Parathyroid adenoma (tissue), 2 donors: ENCODE data around the gene ZNF2.

Source experiments
- H2AFZ ChIP-seq: fragments of 300-600 bp; sonication (generic); one replicate; pipeline ENCODE4 v1.7.0; 2017; ENCODE audit warnings: antibody characterized with exemption, mild to moderate bottlenecking
- H3K27ac ChIP-seq: fragments of 300-600 bp; sonication (generic); one replicate; pipeline ENCODE4 v1.7.0; 2017
- H3K27me3 ChIP-seq: fragments of 300-600 bp; sonication (generic); one replicate; pipeline ENCODE4 v1.7.0; 2017; ENCODE audit warnings: low read length; ENCODE audit not compliant: control insufficient read depth, insufficient read depth
- H3K36me3 ChIP-seq: fragments of 300-600 bp; sonication (generic); one replicate; pipeline ENCODE4 v1.7.0; 2017; ENCODE audit warnings: low read length; ENCODE audit not compliant: control insufficient read depth, insufficient read depth
- H3K4me1 ChIP-seq: fragments of 300-600 bp; sonication (generic); one replicate; pipeline ENCODE4 v1.7.0; 2017; ENCODE audit warnings: control low read depth
- H3K4me2 ChIP-seq: fragments of 300-600 bp; sonication (generic); one replicate; pipeline ENCODE4 v1.7.0; 2017; ENCODE audit warnings: low read length
- H3K4me3 ChIP-seq: fragments of 300-600 bp; sonication (generic); one replicate; pipeline ENCODE4 v1.7.0; 2017; ENCODE audit warnings: low read depth, low read length
- H3K79me2 ChIP-seq: fragments of 300-600 bp; sonication (generic); one replicate; pipeline ENCODE4 v1.7.0; 2017; ENCODE audit warnings: control low read depth
- H3K9ac ChIP-seq: fragments of 300-600 bp; sonication (generic); one replicate; pipeline ENCODE4 v1.7.0; 2017; ENCODE audit warnings: mild to moderate bottlenecking
- H3K9me3 ChIP-seq: fragments of 300-600 bp; sonication (generic); one replicate; pipeline ENCODE4 v1.7.0; 2017; ENCODE audit warnings: low read length; ENCODE audit not compliant: control insufficient read depth
- CTCF ChIP-seq: fragments of 300-600 bp; sonication (generic); IDR thresholded peaks from one replicate; pipeline ENCODE4 v1.7.0; 2017; ENCODE audit warnings: antibody characterized with exemption, mild to moderate bottlenecking
- donor health status: primary hyperparathyroidism.

Gene ZNF2

GRCh38 chr2:95165371-95166064 is at the start of gene ZNF2:
Gene ZNF2 (plus strand): TSS chr2:95165809. CDS start chr2:95176227, 10,418 bp downstream.
- Histone ChIP-seq H3K79me2 (peaks cover 17% of the 10 kb centered on the region), H3K27ac (peak within 1 kb of the TSS; percentile 95), H3K4me3 (peak within 1 kb of the TSS; percentile 77), H3K27me3 (no peaks in the 10 kb centered on the region), H3K36me3 (no peaks in the 10 kb centered on the region), H3K4me1 (peaks cover 11% of the 10 kb centered on the region), H2AFZ (peak within 1 kb of the TSS; percentile 97), H3K9ac (peak within 1 kb of the TSS; percentile 84), H3K9me3 (no peaks in the 10 kb centered on the region), H3K4me2 (peak within 1 kb of the TSS; percentile 76)
- no peak for TF ChIP-seq CTCF

DNA sequence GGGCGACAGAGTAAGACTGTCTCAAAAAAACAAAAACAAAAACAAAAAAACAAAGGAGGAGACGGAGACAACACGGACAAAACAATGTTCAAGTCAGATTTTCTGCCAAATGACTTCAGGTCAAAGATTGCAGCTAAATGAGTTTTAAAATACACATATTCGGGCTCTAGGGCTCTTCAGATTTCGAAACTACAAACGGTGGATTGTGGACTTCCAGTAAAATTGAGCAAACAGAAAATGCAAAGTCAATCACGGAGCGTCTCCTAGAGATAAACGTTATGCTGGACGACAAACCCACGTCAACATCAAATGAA is 44.6 kb upstream of the ZNF2 start:
- Histone ChIP-seq H3K27ac (peak overlapping the region; percentile 96), H3K4me1 (peaks cover 3% of the 10 kb centered on the region), H3K36me3 (no peaks in the 10 kb centered on the region), H3K4me2 (peak overlapping the region; percentile 67), H2AFZ (peak overlapping the region; percentile 90), H3K79me2 (peaks cover 10% of the 10 kb centered on the region), H3K9ac (peak overlapping the region; percentile 74), H3K4me3 (peak overlapping the region; percentile 97), H3K9me3 (no peaks in the 10 kb centered on the region), H3K27me3 (no peaks in the 10 kb centered on the region)
- no peak for TF ChIP-seq CTCF

- H3K4me3 ChIP-seq, result peak within 1 kb of the TSS; percentile 97
- H3K9ac ChIP-seq, result peak within 1 kb of the TSS; percentile 74
- peak within 1 kb of the TSS; percentile 96 for H3K27ac ChIP-seq
- H3K27me3 ChIP-seq, result no peaks in the 10 kb centered on the region
- peak within 1 kb of the TSS; percentile 90 for H2AFZ ChIP-seq
- H3K4me1 ChIP-seq, result peaks cover 3% of the 10 kb centered on the region
- H3K4me2 ChIP-seq, result peak within 1 kb of the TSS; percentile 67
- peak; percentile 19 for TF ChIP-seq CTCF
- H3K79me2 ChIP-seq, result peaks cover 10% of the 10 kb centered on the region
- no peaks in the 10 kb centered on the region for H3K9me3 ChIP-seq
- H3K36me3 ChIP-seq, result no peaks in the 10 kb centered on the region
These were observed 44.0 kb upstream of the ZNF2 start, which contains the start of gene MRPS5 for GRCh38 chr2:95121407-95122196. Gene MRPS5 (minus strand): TSS chr2:95121808. CDS start chr2:95121791, 17 bp downstream.

DNA sequence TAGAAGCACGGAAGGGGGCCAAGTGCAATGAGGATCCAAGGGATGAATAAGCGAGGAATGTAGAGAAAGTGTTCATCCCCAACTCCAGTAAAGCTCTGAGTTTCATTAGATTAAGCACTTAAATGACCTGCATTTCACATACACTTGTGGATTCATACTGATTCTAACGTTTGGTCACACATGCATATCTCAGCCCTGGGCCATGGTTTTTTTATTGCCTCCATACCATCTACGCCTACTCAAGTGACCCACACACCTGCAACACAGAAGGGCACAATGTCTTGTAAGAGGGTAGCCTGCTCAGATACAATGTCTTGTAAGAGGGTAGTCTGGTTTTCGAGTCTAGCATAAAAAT is 43.4 kb upstream of the ZNF2 start:
- peak overlapping the region; percentile 96 for H3K27ac ChIP-seq
- H3K4me2 ChIP-seq, result peak overlapping the region; percentile 67
- H3K79me2 ChIP-seq, result peaks cover 10% of the 10 kb centered on the region
- H3K4me3 ChIP-seq, result peak overlapping the region; percentile 97
- H3K36me3 ChIP-seq, result no peaks in the 10 kb centered on the region
- peak overlapping the region; percentile 74 for H3K9ac ChIP-seq
- no peak for TF ChIP-seq CTCF
- H3K27me3 ChIP-seq, result no peaks in the 10 kb centered on the region
- H3K4me1 ChIP-seq, result peaks cover 3% of the 10 kb centered on the region
- no peaks in the 10 kb centered on the region for H3K9me3 ChIP-seq
- H2AFZ ChIP-seq, result peak overlapping the region; percentile 90
